Activated T-helper 1 cell treated with anti-CD3 and anti-CD28 coated beads, Interleukin-12 subunit alpha, Interleukin-12 subunit beta, Interleukin-2, Interleukin-4 antibody, amounts not matched to agents 30 ng/mL and 10 ng/mL and 1 ng/mL, durations not matched to agents 14 hours and 24 hours and 36 hours (primary cell): ENCODE data around the gene PPP1R1A. TPM values are rescaled to one million over a fixed set of nuclear protein-coding genes. Genes with fewer than 3 reads are reported as not detected.

Experiments used
- DNase-seq: peaks from one replicate; pipeline ENCODE4 v3.0.0; 2021; ENCODE audit warnings: low spot score
- H3K27ac Mint-ChIP-seq: one replicate; pipeline ENCODE4 v1.8.0; 2021; ENCODE audit warnings: mild to moderate bottlenecking, mixed read lengths
- H3K27me3 Mint-ChIP-seq: one replicate; pipeline ENCODE4 v1.8.0; 2022; ENCODE audit warnings: mild to moderate bottlenecking, moderate library complexity, mixed read lengths; ENCODE audit not compliant: insufficient read depth
- H3K36me3 Mint-ChIP-seq: one replicate; pipeline ENCODE4 v1.8.0; 2021; ENCODE audit warnings: low read depth, mixed read lengths
- H3K4me1 Mint-ChIP-seq: one replicate; pipeline ENCODE4 v1.8.0; 2021; ENCODE audit warnings: low read depth, mixed read lengths
- H3K4me3 Mint-ChIP-seq: one replicate; pipeline ENCODE4 v1.8.0; 2021; ENCODE audit warnings: mild to moderate bottlenecking, moderate library complexity, mixed read lengths
- H3K9me3 Mint-ChIP-seq: one replicate; pipeline ENCODE4 v1.8.0; 2021; ENCODE audit warnings: mixed read lengths
- intact Hi-C: fragments of 100-400 bp; cut with micrococcal nuclease; formaldehyde crosslinking; loops from one replicate; pipeline ENCODE4 v1.15.1; 2024
- total RNA-seq: library from RNA; stranded (reverse); gene quantifications from 2 replicates; pipeline ENCODE4 v1.2.3, GENCODE V29; 2022

The PPP1R1A gene
- total RNA-seq, 1 donor from 2014 or later: not detected

- H3K27ac Mint-ChIP-seq: peak overlapping the region; percentile 50
- H3K36me3 Mint-ChIP-seq: peaks cover 10% of the 10 kb centered on the region
- H3K27me3 Mint-ChIP-seq: no peaks in the 10 kb centered on the region
- peaks cover 47% of the 10 kb centered on the region for H3K4me1 Mint-ChIP-seq
- DNase-seq: no peak
- H3K9me3 Mint-ChIP-seq: no peaks in the 10 kb centered on the region
- intact Hi-C loops: loop anchor here (5.0 to 10.0 kb wide), 2 partner anchors 41 to 1152 kb away; partner anchors contain the start of gene BLOC1S1
- peak overlapping the region; percentile 78 for H3K4me3 Mint-ChIP-seq
Measured at GRCh38 chr12:54562750-54563356, 25.6 kb downstream of the PPP1R1A start.

GRCh38 chr12:54561164-54561563 lies 27.3 kb downstream of the PPP1R1A start:
- peak overlapping the region; percentile 91 for H3K27ac Mint-ChIP-seq
- peaks cover 9% of the 10 kb centered on the region for H3K36me3 Mint-ChIP-seq
- peak; percentile 12 for DNase-seq
- intact Hi-C loops: loop anchor here (2.0 to 10.0 kb wide), 3 partner anchors 39 to 1154 kb away; partner anchors contain the start of gene BLOC1S1
- H3K4me3 Mint-ChIP-seq: peak overlapping the region; percentile 78
- peaks cover 47% of the 10 kb centered on the region for H3K4me1 Mint-ChIP-seq
- no peaks in the 10 kb centered on the region for H3K9me3 Mint-ChIP-seq
- H3K27me3 Mint-ChIP-seq: no peaks in the 10 kb centered on the region

- Mint-ChIP-seq H3K4me1 (peaks cover 47% of the 10 kb centered on the region), H3K27me3 (no peaks in the 10 kb centered on the region), H3K36me3 (peaks cover 9% of the 10 kb centered on the region), H3K27ac (peak overlapping the region; percentile 91), H3K4me3 (peak overlapping the region; percentile 78), H3K9me3 (no peaks in the 10 kb centered on the region)
- intact Hi-C loops: loop anchor here (1.0 to 10.0 kb wide), 6 partner anchors 11 to 1154 kb away; partner anchors contain the start of genes BLOC1S1, NCKAP1L and PDE1B
- peak; percentile 86 for DNase-seq
Measured at GRCh38 chr12:54560374-54560858, 28.0 kb downstream of the PPP1R1A start.

- no peak overlapping the region for H3K27ac Mint-ChIP-seq
- no peaks in the 10 kb centered on the region for H3K9me3 Mint-ChIP-seq
- H3K36me3 Mint-ChIP-seq: peaks cover 9% of the 10 kb centered on the region
- DNase-seq: no peak
- peaks cover 45% of the 10 kb centered on the region for H3K4me1 Mint-ChIP-seq
- intact Hi-C loops: no loop called here
- H3K27me3 Mint-ChIP-seq: no peaks in the 10 kb centered on the region
- H3K4me3 Mint-ChIP-seq: no peak overlapping the region
Measured at GRCh38 chr12:54558759-54559158, 29.7 kb downstream of the PPP1R1A start.

DNA sequence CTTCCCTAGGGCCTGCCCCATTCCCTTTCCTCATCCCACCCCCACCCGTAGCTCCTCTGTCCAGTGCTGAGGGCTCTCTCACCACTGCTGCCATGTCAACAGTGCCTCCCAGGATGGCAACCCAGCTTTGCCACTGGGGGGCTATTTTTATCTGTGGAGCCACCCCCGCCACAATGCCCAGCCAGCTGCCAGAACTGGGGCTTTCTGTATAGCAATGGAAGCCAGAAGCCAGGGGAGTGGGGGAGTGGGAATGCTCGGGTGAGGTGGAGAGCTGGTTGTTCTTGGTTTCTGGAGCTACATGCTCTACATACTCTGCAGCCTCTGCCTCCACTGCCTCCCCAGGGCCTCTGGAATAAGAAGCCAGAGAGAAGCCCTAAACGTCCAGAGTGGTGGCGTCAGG lies 30.1 kb downstream of the PPP1R1A start:
- peaks cover 13% of the 10 kb centered on the region for H3K36me3 Mint-ChIP-seq
- H3K4me1 Mint-ChIP-seq: peaks cover 40% of the 10 kb centered on the region
- no peak for DNase-seq
- no peaks in the 10 kb centered on the region for H3K9me3 Mint-ChIP-seq
- H3K4me3 Mint-ChIP-seq: no peak overlapping the region
- intact Hi-C loops: no loop called here
- H3K27me3 Mint-ChIP-seq: no peaks in the 10 kb centered on the region
- H3K27ac Mint-ChIP-seq: no peak overlapping the region

GRCh38 chr12:54555670-54556257 lies 32.7 kb downstream of the PPP1R1A start:
- DNase-seq: no peak
- Mint-ChIP-seq H3K4me3 (no peak overlapping the region), H3K9me3 (no peaks in the 10 kb centered on the region), H3K4me1 (peaks cover 28% of the 10 kb centered on the region), H3K27me3 (no peaks in the 10 kb centered on the region), H3K36me3 (peaks cover 16% of the 10 kb centered on the region), H3K27ac (no peak overlapping the region)
- intact Hi-C loops: no loop called here

DNA sequence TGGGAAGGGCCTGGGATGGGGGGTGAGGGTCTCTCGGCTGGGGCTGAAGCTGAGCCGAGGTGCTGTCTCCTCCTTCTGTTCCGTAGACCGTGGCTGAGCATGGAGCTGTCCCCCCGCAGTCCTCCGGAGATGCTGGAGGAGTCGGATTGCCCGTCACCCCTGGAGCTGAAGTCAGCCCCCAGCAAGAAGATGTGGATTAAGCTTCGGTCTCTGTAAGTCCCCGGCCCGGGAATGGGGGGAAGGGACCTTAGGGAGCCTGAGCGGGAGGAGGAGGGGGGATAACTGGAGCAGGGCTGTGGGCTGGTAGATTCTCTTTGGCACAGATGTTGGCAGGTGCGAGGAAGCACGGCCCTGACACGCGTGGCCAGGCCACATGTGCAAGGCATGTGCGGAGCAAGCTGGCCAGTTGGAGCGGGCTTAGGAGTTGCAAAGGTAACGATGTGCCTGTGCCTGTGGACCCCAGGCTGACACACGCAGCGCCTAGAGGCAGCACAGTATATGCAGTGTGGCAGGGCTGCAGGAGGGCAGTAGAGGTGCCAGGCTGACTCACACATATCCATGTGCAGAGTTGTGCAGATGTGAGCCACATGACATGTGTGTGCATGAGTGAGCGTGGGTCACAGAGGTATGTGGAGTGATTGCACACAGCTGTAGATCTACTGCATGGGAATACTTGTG lies 38.5 kb downstream of the PPP1R1A start:
- H3K4me3 Mint-ChIP-seq: peak overlapping the region; percentile 84

DNA sequence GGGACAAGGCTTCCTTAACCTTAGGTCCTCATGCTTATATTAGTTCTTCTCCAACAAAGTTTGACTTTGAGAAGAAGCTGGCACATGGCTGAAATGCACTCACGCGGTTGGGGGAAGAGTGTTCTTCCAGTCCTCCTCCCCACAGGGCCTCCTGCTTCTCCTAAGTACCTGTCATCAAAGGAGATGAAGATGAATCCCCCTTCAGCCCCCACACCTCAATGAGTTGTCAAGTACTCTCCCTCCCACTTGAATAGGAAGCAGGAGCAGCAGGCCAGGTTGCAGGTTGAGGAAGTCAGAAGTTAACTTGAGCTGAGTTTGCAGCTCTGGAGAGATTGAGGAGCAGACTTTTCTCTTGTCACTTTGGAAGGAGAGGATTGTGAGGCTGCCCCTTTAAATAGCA lies 41.9 kb downstream of the PPP1R1A start:
- no peak overlapping the region for H3K27ac Mint-ChIP-seq
- peaks cover 7% of the 10 kb centered on the region for H3K27me3 Mint-ChIP-seq
- no peak for DNase-seq
- intact Hi-C loops: no loop called here
- peaks cover 30% of the 10 kb centered on the region for H3K36me3 Mint-ChIP-seq
- H3K4me1 Mint-ChIP-seq: peaks cover 42% of the 10 kb centered on the region
- no peaks in the 10 kb centered on the region for H3K9me3 Mint-ChIP-seq
- H3K4me3 Mint-ChIP-seq: no peak overlapping the region

More for the DNA sequence above, 38.5 kb downstream of the PPP1R1A start:
- Mint-ChIP-seq H3K27me3 (peaks cover 7% of the 10 kb centered on the region), H3K36me3 (peaks cover 32% of the 10 kb centered on the region), H3K27ac (no peak overlapping the region), H3K9me3 (no peaks in the 10 kb centered on the region), H3K4me1 (peaks cover 48% of the 10 kb centered on the region)
- peak; percentile 1 for DNase-seq
- intact Hi-C loops: loop anchor here (1.0 kb wide), 3 partner anchors 10 to 434 kb away; partner anchors contain the start of genes NCKAP1L and TESPA1

DNA sequence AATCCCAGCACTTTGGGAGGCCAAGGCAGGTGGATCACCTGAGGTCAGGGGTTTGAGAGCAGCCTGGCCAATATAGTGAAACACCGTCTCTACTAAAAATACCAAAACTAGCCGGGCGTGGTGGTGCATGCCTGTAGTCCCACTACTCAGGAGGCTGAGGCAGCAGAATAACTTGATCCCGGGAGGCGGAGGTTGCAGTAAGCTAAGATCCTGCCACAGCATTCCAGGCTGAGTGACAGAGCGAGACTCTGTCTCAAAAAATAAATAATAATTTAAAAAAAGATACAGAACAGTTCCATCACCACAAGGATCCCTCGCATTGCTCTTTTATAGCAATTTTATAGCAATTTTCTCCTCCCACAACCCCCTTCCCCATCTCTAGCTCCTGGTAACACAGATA lies 43.7 kb downstream of the PPP1R1A start:
- peaks cover 31% of the 10 kb centered on the region for H3K36me3 Mint-ChIP-seq
- intact Hi-C loops: no loop called here
- peaks cover 25% of the 10 kb centered on the region for H3K4me1 Mint-ChIP-seq
- no peak overlapping the region for H3K4me3 Mint-ChIP-seq
- H3K27me3 Mint-ChIP-seq: peaks cover 3% of the 10 kb centered on the region
- DNase-seq: no peak
- H3K9me3 Mint-ChIP-seq: no peaks in the 10 kb centered on the region
- H3K27ac Mint-ChIP-seq: no peak overlapping the region

DNA sequence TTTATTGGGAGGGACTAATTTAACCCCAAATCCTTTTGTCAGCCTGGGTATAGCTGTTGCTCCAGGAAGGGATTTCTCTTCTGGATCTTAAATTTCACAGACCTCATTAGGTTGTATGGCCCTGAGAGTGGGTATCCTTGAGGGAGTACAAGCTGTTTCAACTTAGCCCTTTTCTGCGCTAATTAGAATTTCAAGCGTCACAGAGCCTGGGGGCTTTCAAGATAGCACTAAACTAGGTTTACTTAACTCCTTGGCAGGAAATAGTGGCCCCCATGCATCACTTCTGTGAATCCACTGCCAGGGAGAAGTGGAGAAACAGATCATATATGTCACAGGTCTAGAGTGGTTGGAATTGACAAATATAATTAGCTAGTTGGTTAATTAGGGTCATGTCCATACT lies 44.9 kb downstream of the PPP1R1A start:
- intact Hi-C loops: no loop called here
- Mint-ChIP-seq H3K4me1 (peaks cover 17% of the 10 kb centered on the region), H3K4me3 (no peak overlapping the region), H3K36me3 (peaks cover 40% of the 10 kb centered on the region), H3K27me3 (no peaks in the 10 kb centered on the region), H3K9me3 (no peaks in the 10 kb centered on the region), H3K27ac (no peak overlapping the region)
- no peak for DNase-seq

DNA sequence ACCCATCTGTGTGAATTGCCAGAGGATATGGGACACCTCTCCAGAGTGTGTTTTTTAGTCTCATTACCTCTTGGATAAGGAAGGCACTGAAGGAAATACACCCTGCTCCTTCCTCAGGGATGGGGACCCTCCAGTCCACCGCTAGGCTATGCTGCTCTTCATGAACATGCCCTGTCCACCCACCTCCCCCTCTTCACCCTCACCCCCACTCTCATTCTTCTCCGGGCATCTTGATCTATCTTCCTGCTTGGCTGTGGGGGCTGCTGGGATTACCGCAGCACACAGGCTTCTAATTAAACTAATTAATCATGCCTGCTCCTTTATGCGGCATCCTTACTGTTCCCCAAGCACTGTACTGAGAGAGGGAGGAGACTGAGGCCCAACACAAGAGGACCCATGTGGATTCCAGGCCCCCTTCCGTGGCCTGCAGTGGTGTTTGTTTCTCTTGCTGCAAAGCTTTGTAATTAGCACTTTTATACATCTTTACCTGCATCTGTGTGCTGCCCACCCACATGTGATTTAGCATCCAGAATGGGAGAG lies 46.6 kb downstream of the PPP1R1A start:
- H3K27ac Mint-ChIP-seq: no peak overlapping the region
- H3K36me3 Mint-ChIP-seq: peaks cover 49% of the 10 kb centered on the region
- H3K9me3 Mint-ChIP-seq: no peaks in the 10 kb centered on the region
- no peak overlapping the region for H3K4me3 Mint-ChIP-seq
- H3K27me3 Mint-ChIP-seq: no peaks in the 10 kb centered on the region
- no peak for DNase-seq
- intact Hi-C loops: no loop called here
- peaks cover 6% of the 10 kb centered on the region for H3K4me1 Mint-ChIP-seq

DNA sequence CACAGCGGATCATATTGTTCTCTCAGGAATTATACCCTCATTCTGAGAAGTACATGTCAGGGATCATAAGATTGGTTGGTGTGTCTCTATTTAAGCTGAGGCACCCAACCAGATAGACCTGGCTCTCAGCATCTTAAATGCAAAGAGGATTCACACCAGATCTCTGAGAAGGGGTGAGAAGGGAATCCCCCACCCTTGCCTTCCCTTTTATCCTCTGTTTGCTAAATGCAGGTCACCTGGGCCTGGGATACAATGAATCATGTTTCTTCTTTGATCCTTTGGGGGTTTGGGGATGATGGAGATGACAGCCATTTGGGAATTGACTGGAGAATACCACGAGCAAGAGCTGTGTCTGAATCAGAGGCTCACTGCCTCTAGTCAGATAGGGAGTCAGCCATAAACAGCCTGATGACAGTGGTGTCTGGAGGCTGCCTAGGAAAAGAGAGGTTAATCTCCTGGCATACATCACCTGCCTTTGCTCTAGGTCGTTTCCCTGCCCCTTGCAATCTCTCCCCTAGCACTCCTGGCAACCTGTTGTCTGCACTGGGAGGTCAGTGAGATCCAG lies 50.2 kb downstream of the PPP1R1A start:
- Mint-ChIP-seq H3K4me3 (no peak overlapping the region), H3K9me3 (no peaks in the 10 kb centered on the region), H3K4me1 (peaks cover 15% of the 10 kb centered on the region), H3K27ac (no peak overlapping the region), H3K27me3 (no peaks in the 10 kb centered on the region), H3K36me3 (peaks cover 65% of the 10 kb centered on the region)
- intact Hi-C loops: no loop called here
- DNase-seq: no peak
